Stimulated activated CD4-positive, alpha-beta T cell treated with anti-CD3 and anti-CD28 coated beads, Interleukin-2, amount 100 ng/mL, for 4 hours (primary cell): ENCODE data around the gene PIP5K1B.

Experiments
- DNase-seq: peaks from one replicate; pipeline ENCODE4 v3.0.0-alpha.2; 2020; ENCODE audit warnings: low read depth

PIP5K1B gene

GRCh38 chr9:68914751-68915150, 209.7 kb downstream of the PIP5K1B start:
- no peak for DNase-seq

DNA sequence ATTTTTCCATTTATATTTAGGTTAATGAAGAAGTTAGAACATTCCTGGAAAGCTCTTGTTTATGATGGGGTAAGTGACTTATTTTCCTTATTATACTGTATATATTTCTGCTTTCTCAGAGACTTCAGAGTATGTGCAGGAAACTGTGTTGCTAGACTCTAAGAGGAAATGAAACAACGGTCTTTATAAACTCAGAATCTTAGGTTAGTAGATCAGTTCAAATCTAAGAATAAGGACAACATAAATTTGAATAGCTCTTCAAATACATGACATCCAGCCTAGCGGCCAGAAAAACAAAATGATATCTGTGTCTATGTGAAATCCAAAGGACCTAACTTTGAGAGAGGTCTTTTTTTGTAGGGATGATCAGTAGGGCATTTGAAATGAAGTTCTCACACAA, 214.6 kb downstream of the PIP5K1B start:
- DNase-seq: no peak

- no peak for DNase-seq
Measured at GRCh38 chr9:68920921-68921320, 215.9 kb downstream of the PIP5K1B start.

DNA sequence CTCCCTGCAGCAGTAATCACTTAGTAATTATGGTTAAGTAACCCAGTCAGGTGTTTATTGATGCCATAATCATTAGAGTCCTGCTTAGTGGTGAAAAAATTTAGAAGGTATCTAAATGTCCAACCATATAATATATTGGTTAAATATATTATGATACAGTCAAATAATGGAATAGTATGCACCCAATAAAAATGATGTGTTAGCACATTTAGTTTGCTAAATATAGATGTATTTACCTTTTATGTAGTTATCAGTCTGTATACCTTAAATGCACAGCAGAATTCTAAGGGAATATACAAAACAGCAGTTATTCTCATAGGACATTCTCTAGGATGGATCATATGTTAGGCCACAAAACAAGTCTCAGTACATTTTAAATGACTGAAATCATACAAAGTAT, 218.4 kb downstream of the PIP5K1B start:
- DNase-seq: no peak

DNA sequence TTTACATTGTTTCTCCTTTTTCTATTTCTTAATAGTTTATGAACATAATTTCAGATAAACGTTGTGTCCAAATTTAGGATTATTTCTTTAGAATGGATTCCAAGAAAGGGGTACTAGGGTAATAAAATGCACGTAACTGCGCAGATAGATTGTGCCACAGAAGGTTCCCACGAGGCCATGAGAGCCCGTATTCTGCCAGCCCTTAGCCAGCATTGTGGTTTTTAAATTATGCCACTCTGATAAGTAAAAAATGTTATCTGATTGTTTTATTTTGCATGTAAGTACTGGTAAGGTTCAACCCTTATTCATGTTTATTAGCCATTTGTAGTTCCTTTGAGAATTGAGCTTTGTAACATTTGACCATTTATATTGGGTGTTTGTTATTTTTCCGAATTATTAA, 220.1 kb downstream of the PIP5K1B start:
- no peak for DNase-seq

DNA sequence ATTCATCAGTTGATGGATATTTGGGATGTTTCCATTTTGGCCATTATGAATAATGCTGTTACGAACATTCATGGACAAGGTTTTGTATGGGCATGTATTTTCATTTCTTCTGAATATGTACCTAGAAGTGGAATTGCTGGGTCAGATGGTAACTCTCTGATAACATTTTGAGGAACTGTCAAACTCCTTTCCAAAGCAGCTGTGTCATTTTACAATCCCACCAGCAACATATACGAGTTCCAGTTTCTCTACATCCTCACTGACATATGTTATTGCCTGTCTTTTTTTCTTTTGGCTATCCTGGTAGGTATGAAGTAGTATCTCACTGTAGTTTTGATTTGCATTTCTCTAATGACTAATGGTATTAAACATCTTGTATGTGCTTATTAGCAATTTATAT, 222.1 kb downstream of the PIP5K1B start:
- no peak for DNase-seq

DNA sequence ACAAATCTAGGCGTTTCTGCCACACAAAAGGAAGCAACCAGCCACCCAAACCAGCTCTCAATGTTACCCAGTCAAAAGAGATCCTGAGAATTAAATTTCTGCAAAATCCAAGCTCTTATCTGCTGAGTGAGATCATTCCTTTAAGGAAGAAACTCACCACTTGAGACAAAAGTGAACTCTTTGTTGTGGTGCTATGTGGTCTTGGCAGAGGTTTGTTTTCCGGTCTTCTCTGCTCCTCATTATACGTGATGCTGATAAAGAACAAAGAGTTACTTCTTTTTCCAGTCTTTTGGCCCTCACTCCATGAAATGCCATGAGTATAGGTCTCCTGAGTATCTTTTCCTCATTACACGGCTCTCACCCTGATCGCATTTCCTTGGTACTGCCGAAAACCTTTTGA, 226.8 kb downstream of the PIP5K1B start:
- DNase-seq: no peak

- no peak for DNase-seq
Measured at GRCh38 chr9:68932458-68932857, 227.4 kb downstream of the PIP5K1B start.

GRCh38 chr9:68933434-68934328, 228.6 kb downstream of the PIP5K1B start:
- DNase-seq: no peak

DNA sequence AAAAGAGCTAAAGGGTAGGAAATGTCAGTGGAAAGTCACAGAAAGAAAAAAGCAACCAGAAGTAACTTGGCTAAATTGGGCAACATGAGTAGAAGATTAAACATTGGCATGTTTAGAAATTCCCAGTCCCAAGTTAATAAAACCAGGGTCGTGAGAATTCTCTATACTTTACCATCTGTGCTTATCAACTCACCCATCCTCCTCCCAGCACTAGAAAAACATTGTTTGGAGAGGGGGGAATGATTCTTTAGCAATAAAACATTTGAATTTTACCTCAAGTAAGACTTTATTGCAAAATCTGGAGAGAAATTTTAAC, 229.2 kb downstream of the PIP5K1B start:
- no peak for DNase-seq

DNA sequence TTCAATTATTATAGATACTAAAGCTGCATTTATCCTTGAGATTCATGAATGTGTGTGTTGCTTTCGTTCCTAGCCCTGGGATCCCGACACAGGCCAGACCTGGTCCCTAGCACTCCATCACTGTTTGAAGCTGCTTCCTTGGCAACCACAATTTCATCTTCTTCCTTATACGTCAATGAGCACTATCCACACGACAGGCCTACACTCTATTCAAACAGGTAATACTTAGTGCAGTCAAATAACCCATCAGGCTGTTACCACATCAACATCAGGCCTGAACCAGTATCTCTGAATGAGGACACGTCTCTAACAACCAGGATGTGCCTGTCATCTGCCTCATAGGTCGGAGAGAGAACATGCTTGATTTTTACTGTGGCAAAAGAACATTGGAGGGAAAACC, 235.5 kb downstream of the PIP5K1B start:
- DNase-seq: no peak

DNA sequence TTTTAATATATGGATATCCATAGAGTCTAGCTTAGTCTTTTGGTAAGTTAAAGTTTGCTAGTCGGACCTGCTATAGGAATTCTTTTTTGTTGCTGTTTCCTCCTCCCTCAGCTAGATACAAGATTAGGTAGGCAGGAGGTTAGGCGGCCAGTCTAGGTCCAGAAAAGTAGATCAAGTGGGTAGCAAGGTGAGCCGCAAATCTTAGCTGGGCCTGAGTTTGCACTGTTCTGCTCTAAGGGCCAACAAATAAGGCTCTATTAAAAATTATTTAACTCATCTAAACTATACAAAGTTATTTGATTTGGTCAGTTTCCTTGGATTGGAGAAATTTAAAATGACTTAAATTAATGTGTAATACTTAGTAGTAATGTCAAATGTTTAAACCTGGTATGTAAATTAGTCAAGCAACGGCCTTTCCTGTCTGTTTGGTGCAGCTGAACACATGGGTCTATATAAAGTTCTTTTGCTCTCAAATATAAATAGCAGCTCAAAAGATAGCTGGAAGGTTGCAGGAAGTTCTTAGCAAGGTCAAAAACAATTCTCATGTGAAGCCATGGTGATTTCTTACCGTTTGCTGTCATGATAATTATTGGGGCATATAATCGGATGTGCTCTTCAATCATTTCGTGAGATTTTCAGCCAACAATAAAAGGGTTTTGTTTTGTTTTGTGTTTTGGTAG, 236.9 kb downstream of the PIP5K1B start:
- no peak for DNase-seq

- no peak for DNase-seq
Measured at GRCh38 chr9:68942790-68943189, 237.8 kb downstream of the PIP5K1B start.

GRCh38 chr9:68947015-68947414, 242.0 kb downstream of the PIP5K1B start:
- no peak for DNase-seq

GRCh38 chr9:68947842-68948569, 243.0 kb downstream of the PIP5K1B start:
- DNase-seq: no peak

DNA sequence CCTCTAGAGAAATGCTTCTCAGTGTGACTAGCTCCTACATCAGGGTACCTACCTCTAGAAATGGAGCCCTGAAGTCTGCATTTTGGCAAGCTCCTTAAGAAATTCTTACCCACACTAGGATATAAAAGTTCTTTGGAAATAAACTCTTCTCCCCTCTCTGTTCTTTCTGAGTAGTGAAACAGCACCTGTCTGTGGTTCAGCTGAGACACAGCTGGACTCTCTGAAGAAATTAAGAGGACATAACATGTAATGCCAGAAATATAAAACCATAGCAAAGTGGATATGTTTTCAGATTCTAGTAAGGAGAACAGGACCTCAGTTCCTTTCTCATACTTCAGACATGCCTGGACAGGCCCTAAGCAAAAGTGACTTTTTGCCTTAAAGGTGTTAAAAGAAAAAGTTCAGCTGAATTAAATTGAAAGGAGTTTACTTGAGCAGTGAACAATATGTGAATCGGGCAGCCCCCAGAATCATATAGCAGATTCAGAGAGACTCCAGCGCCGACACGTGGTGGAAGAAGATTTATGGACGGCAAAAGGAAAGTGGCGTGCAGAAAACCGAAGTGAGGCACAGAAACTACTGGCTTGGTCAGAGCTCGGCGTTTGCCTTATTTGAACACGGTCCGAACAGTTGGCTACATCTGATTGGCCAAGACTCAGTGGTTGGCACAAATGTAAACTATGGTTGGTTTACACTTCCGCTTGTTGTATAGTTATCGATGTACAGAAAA, 244.4 kb downstream of the PIP5K1B start:
- no peak for DNase-seq

- no peak for DNase-seq
Measured at GRCh38 chr9:68950188-68950587, 245.1 kb downstream of the PIP5K1B start.

- no peak for DNase-seq
Measured at GRCh38 chr9:68950689-68951088, 245.6 kb downstream of the PIP5K1B start.

GRCh38 chr9:68951879-68952659, 247.0 kb downstream of the PIP5K1B start:
- no peak for DNase-seq

- DNase-seq: no peak
Measured at GRCh38 chr9:68953771-68954170, 248.7 kb downstream of the PIP5K1B start.

GRCh38 chr9:68955330-68955729, 250.3 kb downstream of the PIP5K1B start:
- no peak for DNase-seq

DNA sequence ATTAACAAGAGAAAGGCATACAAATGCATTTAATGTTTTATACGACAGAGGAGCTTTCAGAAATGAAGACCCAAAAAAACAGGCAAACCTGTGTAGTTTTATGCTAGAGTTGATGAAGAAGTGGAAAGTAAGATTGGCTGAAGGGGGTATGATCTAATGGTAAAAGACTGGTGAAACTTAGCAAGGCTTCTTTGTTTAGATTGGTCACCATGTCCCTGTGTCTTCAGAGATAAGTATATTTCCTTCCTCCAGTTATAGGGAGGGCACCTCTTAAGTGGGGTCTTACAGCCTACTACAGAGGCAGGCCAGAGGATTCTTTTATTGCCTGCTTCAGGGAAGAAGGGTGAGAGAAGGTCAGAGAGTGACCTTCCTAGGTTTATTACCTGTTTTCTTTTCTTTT, 252.4 kb downstream of the PIP5K1B start:
- no peak for DNase-seq
